NCI-H128 (cell line): Measurements from ENCODE around the gene UBD.

Experiments used
- DNase-seq: peaks from one replicate; lab custom pipeline; 2025; ENCODE audit not compliant: unreplicated experiment; lab: John Stamatoyannopoulos, UW

Gene UBD

DNA sequence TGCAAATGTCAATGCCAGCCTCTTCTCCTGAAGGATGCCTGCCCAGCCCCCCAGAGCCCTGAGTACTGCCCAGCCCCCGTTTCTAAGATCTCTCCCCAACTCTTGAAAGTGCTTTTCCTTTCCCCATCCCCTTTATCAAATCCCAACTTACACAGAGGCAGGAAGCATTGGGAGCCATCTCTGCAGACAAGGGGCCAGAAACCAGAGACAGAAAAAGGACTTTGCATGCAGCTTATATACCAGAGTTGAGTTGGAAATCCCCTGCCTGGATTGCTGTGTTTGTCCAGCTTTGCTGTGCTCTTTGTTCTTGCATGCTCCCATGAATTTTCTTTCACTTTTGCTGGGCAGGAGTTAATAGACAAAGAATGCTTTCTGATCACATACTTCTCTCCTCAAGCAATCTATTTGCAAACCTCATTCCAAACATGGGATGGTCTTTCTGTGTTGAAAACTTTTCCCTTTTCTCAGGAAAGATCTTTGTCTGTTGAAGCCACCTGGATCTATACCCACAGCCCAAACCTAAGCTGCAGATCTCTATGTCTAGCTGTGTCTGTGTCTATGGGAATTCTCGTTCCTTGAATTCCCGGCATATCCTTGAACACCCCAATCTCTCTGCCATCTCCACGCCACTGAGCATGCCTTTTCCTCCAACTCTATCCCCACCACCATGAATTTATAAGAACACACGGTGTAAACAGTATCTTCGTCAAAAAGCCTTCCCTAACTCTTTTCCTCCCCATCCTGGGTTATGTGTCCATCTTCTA, at the start of gene UBD:
Gene UBD, minus strand, starts transcription at position 209 of the 764 bp plus-strand sequence. Its CDS starts 31 bp downstream, at position 178.
- no peak for DNase-seq

GRCh38 chr6:29608131-29608530, 48.6 kb upstream of the UBD start:
- no peak for DNase-seq

- no peak for DNase-seq
Observed at GRCh38 chr6:29603930-29604329, 44.4 kb upstream of the UBD start.

- DNase-seq, result no peak
Observed at GRCh38 chr6:29603456-29603855, 43.9 kb upstream of the UBD start.

DNA sequence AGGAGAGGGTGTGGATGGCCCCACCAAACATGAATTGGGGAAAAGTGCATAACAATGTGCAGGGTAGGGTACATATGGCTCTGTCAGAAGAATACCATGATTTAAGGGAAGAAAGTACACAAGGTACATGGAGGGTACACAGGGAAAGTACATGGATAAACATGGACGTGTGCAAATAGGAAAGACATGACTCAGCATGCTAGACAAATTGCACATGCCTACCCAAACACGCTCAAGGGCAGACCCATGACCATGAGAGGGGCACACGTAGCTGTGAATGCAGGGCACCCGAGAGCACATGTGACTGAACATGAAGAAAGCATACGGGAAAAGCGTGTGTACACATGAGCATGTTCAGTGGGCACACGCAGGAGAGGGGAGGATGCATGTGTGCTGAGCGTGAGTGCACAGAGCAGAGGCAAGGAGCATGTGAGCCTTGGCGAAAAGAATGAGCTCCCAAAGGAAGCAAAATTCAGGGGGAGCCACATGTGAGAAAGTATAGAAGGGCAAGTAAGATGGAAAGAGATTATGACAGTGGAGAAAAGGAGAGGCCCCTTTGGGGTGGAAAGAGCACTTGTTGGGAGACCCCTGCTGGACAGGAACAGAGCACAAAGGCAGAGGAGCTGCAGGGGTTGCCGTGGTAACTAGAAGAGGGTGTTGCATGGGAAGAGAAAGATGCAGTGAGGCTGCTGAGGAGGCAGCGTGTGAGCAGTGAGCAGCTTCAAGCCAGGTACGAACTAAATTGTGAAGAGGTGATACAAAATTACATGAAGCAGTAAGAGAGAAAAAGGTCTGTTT, 43.2 kb upstream of the UBD start:
- DNase-seq, result no peak

GRCh38 chr6:29598172-29598747, 38.7 kb upstream of the UBD start:
- DNase-seq, result no peak

DNA sequence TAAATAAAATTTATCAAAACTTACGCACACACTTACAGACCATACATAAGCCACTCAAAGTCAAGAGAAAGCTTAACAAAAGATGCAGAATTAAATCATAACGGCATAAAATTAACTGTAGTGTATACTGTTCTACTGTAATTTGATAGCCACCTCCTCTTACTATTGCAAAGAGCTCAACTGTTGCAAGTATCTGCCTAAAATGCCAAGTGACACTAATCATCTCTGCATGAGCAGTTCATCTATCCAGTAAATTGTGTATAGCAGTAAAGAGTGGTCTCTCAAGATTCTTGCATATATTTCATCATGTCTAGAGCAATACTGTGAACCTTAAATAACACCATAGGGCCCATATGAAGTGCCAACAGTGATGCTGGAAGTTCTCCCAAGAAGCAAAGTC, 37.7 kb upstream of the UBD start:
- DNase-seq, result no peak

- DNase-seq, result no peak
Observed at GRCh38 chr6:29596381-29596900, 36.9 kb upstream of the UBD start.

DNA sequence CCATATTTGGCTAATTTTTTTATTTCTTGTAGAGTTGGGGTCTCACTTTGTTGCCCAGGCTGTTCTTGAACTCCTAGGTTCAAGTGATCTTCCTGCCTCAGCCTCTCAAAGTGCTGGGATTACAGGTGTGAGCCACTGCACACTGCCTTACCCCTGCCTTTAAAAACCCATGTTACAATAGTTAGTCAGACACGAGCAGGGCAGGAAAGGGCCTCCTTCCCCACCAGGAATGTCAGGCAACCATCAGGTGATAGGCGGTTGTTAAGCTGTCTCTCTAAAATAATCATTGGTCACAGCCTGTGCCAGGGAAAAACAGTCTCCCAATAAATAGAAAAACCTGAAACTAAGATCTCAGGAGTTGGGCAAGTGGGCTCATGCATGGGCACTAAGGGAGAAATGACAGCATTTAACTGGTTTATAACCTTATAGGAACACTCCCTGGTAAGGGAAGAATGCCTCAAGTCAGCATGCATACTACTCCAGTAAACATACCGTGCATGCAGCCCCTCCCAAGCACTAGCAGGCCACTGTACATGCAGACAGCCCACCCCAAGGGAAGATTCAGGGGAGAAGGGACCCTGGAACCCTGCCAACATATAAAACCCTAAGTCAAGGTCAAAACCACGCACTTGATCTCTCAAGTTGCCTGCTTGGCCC, 33.8 kb upstream of the UBD start:
- no peak for DNase-seq

GRCh38 chr6:29591677-29592076, 32.1 kb upstream of the UBD start:
- DNase-seq, result no peak

DNA sequence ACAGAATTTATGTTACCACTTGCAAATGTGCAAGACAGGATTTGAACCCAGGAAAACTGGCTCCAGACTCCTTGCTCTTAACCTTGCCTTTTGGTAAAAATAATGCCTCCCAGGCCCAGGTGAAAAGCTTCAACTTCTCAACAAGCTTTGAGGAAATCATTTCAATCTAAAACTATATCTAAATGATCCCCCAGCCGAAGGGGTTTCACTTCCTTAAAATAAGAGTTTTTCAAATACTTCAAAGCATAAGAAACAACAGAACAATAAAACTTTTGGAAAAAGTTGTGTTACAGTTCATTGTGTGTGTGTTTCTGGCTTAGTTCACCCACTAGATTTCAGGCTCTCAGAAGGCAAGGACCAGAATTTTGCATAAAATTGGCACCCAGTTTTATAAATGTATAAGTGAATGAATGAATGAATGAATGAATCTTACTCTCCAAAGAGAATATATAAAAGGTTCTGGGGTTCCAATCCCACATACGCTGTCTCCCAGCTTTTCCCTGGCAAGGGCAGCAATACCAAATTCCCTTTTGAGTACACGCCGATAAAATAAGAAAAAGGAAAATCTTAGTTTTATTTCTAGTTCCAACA, 30.8 kb upstream of the UBD start:
- DNase-seq, result no peak

- no peak for DNase-seq
Observed at GRCh38 chr6:29589423-29590048, 30.0 kb upstream of the UBD start.

- no peak for DNase-seq
Observed at GRCh38 chr6:29584821-29585220, 25.3 kb upstream of the UBD start, which contains the start of gene OR2H2. Gene OR2H2, plus strand, starts transcription at chr6:29585121. Its CDS starts 2,824 bp downstream, at chr6:29587945.

GRCh38 chr6:29577544-29577943, 18.0 kb upstream of the UBD start:
- DNase-seq, result no peak

DNA sequence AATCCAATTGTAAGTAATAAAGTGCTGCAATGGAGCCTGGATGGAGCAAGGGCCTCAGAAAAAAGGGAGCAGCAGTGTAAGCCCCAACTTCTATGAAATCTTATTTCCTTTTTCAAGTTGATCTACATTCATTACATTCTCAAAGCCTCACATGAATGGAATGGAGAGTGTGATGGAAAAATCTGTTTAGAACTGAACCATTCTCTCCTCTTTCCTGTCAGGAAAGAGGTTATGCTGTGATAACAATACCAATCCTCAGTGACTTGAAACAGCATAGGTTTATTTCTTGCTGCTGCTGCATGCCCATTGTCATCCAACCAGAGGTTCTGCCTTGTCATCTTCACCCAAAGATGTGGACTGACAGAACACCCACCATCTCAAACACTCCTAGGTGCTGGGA, 16.5 kb upstream of the UBD start:
- DNase-seq, result no peak

DNA sequence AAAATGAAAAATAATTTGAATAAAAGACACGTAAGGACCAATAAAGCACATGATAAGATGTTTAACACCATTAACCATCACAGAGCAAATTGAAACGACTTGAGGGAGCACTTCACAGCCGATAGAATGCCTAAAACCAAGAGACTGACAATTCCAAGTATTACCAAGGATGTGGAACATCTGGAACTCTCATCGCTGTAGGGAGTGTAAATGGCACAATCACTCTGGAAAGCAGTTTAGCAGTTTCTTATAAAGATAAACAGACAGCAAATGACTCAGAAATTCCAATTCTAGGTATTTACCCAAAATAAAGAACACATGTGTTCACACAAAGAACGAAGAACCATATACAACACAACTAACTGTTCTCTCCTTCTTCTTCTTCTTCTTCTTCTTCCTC, 8.5 kb upstream of the UBD start:
- no peak for DNase-seq

DNA sequence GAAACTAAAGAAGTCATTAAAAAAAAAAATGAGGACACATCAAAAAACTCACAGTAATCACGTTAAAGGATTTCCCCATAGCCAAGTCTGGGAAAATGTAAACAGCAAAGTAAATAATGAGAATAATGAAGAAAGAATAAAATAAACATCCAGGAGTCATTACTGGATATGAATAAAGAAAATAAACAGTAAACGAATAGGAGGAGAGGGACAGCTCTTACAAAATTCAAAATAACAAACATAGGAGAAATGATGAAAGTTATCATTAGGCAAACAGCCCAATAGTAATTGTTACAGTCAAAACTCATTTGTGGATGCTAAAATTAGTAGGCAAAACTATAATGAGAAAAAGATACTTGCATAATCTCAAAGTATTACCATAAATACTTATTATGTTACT, 8.0 kb upstream of the UBD start:
- DNase-seq, result no peak

- DNase-seq, result no peak
Observed at GRCh38 chr6:29566856-29567255, 7.3 kb upstream of the UBD start.

GRCh38 chr6:29564875-29565274, 5.3 kb upstream of the UBD start:
- no peak for DNase-seq

DNA sequence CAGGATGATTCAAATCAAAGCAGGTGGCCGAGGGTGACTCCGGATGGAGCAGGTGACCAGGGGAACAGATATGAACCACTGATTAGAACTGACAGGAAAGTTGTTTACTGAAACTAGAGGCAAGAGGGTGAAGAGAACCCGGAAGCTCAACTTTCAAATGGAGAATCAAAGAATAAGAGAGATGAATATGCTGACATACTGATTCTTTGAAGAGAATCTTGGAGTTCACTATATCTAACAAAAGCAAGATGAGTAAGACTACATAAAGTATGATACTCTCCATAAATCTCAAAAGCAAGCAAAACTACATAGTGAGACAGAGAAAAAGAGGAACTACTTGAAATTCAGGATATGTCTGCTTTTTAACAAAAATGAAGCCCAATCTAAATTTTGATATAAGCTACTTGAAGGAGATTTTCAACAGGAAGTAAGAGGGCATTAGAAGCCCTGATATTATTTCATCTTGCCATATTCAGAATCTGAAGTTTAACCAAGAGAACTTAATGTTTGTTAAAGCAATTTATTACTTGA, 4.0 kb upstream of the UBD start:
- DNase-seq, result no peak
